ENCODE data around the gene TOP3A. TPM values are rescaled to one million over a fixed set of nuclear protein-coding genes. Genes with fewer than 3 reads are reported as not detected.

Gene TOP3A
- total and polyA plus RNA-seq, 9 donors: 22.4 to 34.4 (median 26.3) TPM

DNA sequence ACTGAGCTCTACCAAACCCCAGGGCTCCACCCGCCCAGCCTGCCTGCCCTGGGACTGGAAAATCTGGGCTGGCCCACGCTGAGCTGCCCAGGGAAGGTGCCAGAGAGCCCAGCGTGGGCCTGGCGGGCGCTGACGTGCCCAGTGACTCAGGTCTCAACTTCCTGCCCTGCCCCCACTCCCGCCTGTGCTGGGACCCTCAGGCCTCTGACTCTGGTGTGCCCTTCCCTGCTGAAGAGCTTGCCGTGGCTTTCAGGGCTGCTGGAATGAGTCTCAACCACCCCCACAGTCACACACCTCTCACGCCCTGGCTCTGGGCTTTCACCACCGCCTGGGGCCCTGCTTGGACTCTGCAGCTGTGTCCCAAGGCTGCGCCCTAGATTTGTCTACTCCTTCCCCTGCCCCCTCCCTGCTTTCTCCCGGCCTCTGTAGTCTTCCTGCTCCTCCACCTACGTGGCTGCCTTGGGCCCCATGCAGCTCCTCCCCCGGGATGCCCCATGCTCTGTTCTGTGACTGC is 79.0 kb downstream of the TOP3A start:
- Histone ChIP-seq H3K36me3 (ENCODE audit: control insufficient read depth, insufficient read depth, low read length) (peaks cover 80% of the 10 kb centered on the region), H3K4me3 (ENCODE audit: low read length) (no peak overlapping the region), H3K4me1 (ENCODE audit: control insufficient read depth, insufficient read depth, low read length) (peaks cover 7% of the 10 kb centered on the region), H3K9me3 (replicated peaks; ENCODE audit: control insufficient read depth, low read depth, low read length) (no peaks in the 10 kb centered on the region), H3K27me3 (ENCODE audit: control insufficient read depth, insufficient read depth, low read length) (no peaks in the 10 kb centered on the region), H3K27ac (ENCODE audit: low read length) (no peak overlapping the region)
- no peak for DNase-seq
- 66% methylated on average over 14 of the region's 14 CpGs for WGBS (ENCODE audit: insufficient coverage)

DNA sequence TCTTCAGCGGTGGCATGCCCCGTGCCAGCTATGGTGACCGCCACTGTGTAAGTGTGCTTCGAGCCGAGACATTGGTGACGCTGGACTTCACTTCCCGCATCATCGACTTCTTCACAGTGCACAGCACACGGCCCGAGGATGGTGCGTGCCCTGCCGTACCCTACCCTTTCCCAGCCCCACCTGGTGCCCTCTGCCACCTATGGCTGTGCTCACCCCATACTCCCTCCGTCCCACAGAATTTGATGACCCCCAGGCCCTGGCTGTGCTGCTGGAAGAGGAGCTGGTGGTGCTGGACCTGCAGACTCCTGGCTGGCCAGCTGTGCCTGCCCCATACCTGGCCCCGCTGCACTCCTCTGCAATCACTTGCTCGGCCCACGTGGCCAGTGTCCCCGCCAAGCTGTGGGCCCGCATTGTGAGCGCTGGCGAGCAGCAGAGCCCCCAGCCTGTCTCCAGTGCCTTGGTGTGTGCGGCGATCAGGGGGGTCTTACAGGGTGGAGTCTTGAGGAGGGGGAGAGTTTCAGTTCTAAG is 79.9 kb downstream of the TOP3A start:
- no peak overlapping the region for H3K4me3 ChIP-seq (ENCODE audit: low read length)
- H3K9me3 ChIP-seq (replicated peaks; ENCODE audit: control insufficient read depth, low read depth, low read length): no peaks in the 10 kb centered on the region
- H3K27me3 ChIP-seq (ENCODE audit: control insufficient read depth, insufficient read depth, low read length): no peaks in the 10 kb centered on the region
- H3K4me1 ChIP-seq (ENCODE audit: control insufficient read depth, insufficient read depth, low read length): peaks cover 15% of the 10 kb centered on the region
- no peak overlapping the region for H3K27ac ChIP-seq (ENCODE audit: low read length)
- DNase-seq: no peak
- 91% methylated on average over 19 of the region's 22 CpGs for WGBS (ENCODE audit: insufficient coverage)
- H3K36me3 ChIP-seq (ENCODE audit: control insufficient read depth, insufficient read depth, low read length): peaks cover 72% of the 10 kb centered on the region

DNA sequence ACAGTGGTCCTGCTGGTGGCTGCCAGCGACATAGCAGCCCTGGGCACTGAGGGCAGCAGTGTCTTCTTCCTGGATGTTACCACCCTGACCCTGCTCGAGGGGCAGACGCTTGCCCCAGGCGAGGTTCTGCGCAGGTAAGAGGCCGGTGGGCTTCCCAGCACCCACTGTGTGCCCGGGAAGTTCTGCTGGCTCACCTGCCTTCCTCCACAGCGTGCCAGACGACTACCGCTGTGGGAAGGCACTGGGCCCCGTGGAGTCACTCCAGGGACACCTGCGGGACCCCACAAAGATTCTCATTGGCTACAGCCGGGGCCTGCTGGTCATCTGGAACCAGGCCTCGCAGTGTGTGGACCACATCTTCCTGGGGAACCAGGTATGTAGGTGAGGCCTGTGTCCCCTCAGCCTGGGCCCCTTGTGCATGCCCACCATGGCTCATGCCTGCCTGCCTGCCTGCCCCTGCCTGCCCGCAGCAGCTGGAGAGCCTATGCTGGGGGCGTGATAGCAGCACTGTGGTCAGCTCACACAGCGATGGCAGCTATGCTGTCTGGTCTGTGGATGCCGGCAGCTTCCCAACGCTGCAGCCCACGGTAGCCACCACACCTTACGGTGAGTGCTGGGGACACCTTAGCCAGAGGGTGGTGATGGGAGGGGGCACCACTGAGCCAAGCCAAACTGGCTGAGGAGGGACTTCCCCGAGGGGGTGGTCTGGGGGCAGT is 80.8 kb downstream of the TOP3A start:
- DNase-seq: no peak
- Histone ChIP-seq H3K27me3 (ENCODE audit: control insufficient read depth, insufficient read depth, low read length) (no peaks in the 10 kb centered on the region), H3K4me3 (ENCODE audit: low read length) (no peak overlapping the region), H3K36me3 (ENCODE audit: control insufficient read depth, insufficient read depth, low read length) (peaks cover 66% of the 10 kb centered on the region), H3K9me3 (replicated peaks; ENCODE audit: control insufficient read depth, low read depth, low read length) (no peaks in the 10 kb centered on the region), H3K4me1 (ENCODE audit: control insufficient read depth, insufficient read depth, low read length) (peaks cover 25% of the 10 kb centered on the region), H3K27ac (ENCODE audit: low read length) (no peak overlapping the region)
- 94% methylated on average over 22 of the region's 22 CpGs for WGBS (ENCODE audit: insufficient coverage)

GRCh38 chr17:18231164-18231563 is 83.6 kb downstream of the TOP3A start:
- no peak overlapping the region for H3K27ac ChIP-seq (ENCODE audit: low read length)
- H3K4me3 ChIP-seq (ENCODE audit: low read length): no peak overlapping the region
- 19% methylated on average over 8 of the region's 9 CpGs for WGBS (ENCODE audit: insufficient coverage)
- H3K9me3 ChIP-seq (replicated peaks; ENCODE audit: control insufficient read depth, low read depth, low read length): no peaks in the 10 kb centered on the region
- H3K4me1 ChIP-seq (ENCODE audit: control insufficient read depth, insufficient read depth, low read length): peaks cover 41% of the 10 kb centered on the region
- H3K27me3 ChIP-seq (ENCODE audit: control insufficient read depth, insufficient read depth, low read length): no peaks in the 10 kb centered on the region
- no peak for DNase-seq
- H3K36me3 ChIP-seq (ENCODE audit: control insufficient read depth, insufficient read depth, low read length): peaks cover 41% of the 10 kb centered on the region

DNA sequence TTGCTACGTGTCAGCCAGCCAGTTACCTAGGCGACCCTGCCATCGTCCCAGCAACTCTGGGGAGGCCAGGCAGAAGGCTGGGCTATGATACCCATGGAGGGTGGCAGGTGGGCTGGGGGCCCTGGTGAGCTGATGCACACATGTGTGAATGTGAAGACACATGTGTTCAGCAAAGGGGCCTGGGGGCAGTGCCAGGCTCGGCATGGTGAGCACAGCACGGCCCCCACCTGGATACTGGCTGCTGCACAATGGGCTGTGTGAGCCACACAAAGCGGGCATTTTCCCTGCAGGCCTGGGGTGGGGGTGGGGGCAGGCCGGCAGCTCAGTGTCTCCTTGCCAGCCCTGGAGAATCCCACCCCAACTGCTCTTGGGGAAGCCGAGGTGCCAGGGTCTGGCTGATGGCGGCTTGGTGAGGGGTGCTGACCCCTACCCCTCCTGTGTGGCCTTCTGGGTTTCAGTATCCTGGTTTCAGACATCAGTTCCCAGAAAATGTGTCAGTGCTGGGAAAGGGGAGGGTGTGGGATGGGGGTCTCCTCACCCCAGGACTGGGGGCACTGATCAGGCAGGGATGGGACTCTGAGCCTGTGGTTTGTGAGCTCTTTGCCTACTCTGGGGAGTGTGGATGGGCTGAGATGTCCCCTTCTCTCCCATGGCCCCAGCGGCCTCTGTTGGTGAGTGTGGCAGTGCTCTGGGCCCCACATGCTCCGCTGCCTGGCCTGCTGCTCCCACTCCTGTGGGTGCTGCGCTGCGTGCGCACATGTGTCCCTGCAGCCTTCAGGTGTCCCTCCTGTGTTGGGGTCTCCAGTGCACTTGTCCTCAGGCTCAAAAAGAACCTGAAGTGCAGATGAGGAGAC is 84.3 kb downstream of the TOP3A start:
- no peaks in the 10 kb centered on the region for H3K9me3 ChIP-seq (replicated peaks; ENCODE audit: control insufficient read depth, low read depth, low read length)
- H3K4me1 ChIP-seq (ENCODE audit: control insufficient read depth, insufficient read depth, low read length): peaks cover 42% of the 10 kb centered on the region
- no peak for DNase-seq
- H3K36me3 ChIP-seq (ENCODE audit: control insufficient read depth, insufficient read depth, low read length): peaks cover 34% of the 10 kb centered on the region
- H3K4me3 ChIP-seq (ENCODE audit: low read length): no peak overlapping the region
- no peak overlapping the region for H3K27ac ChIP-seq (ENCODE audit: low read length)
- WGBS (ENCODE audit: insufficient coverage): 63% methylated on average over 10 of the region's 14 CpGs
- H3K27me3 ChIP-seq (ENCODE audit: control insufficient read depth, insufficient read depth, low read length): no peaks in the 10 kb centered on the region

GRCh38 chr17:18229771-18230170 is 85.0 kb downstream of the TOP3A start:
- Histone ChIP-seq H3K4me1 (ENCODE audit: control insufficient read depth, insufficient read depth, low read length) (peaks cover 46% of the 10 kb centered on the region), H3K27ac (ENCODE audit: low read length) (no peak overlapping the region), H3K4me3 (ENCODE audit: low read length) (no peak overlapping the region), H3K36me3 (ENCODE audit: control insufficient read depth, insufficient read depth, low read length) (peaks cover 27% of the 10 kb centered on the region), H3K9me3 (replicated peaks; ENCODE audit: control insufficient read depth, low read depth, low read length) (no peaks in the 10 kb centered on the region), H3K27me3 (ENCODE audit: control insufficient read depth, insufficient read depth, low read length) (no peaks in the 10 kb centered on the region)
- DNase-seq: no peak
- 81% methylated on average over 6 of the region's 7 CpGs for WGBS (ENCODE audit: insufficient coverage)

- H3K27ac ChIP-seq (ENCODE audit: low read length): no peak overlapping the region
- no peaks in the 10 kb centered on the region for H3K9me3 ChIP-seq (replicated peaks; ENCODE audit: control insufficient read depth, low read depth, low read length)
- no peaks in the 10 kb centered on the region for H3K27me3 ChIP-seq (ENCODE audit: control insufficient read depth, insufficient read depth, low read length)
- WGBS (ENCODE audit: insufficient coverage): 69% methylated on average over 3 of the region's 4 CpGs
- peaks cover 51% of the 10 kb centered on the region for H3K4me1 ChIP-seq (ENCODE audit: control insufficient read depth, insufficient read depth, low read length)
- no peak for DNase-seq
- peaks cover 22% of the 10 kb centered on the region for H3K36me3 ChIP-seq (ENCODE audit: control insufficient read depth, insufficient read depth, low read length)
- no peak overlapping the region for H3K4me3 ChIP-seq (ENCODE audit: low read length)
These were observed 85.5 kb downstream of the TOP3A start for GRCh38 chr17:18229254-18229653.

- Histone ChIP-seq H3K4me3 (ENCODE audit: low read length) (no peak overlapping the region), H3K27ac (ENCODE audit: low read length) (no peak overlapping the region), H3K36me3 (ENCODE audit: control insufficient read depth, insufficient read depth, low read length) (peaks cover 12% of the 10 kb centered on the region), H3K27me3 (ENCODE audit: control insufficient read depth, insufficient read depth, low read length) (no peaks in the 10 kb centered on the region), H3K9me3 (replicated peaks; ENCODE audit: control insufficient read depth, low read depth, low read length) (no peaks in the 10 kb centered on the region), H3K4me1 (ENCODE audit: control insufficient read depth, insufficient read depth, low read length) (peaks cover 55% of the 10 kb centered on the region)
- DNase-seq: no peak
- 75% methylated on average over 10 of the region's 10 CpGs for WGBS (ENCODE audit: insufficient coverage)
These were observed 86.6 kb downstream of the TOP3A start for GRCh38 chr17:18228176-18228682.

GRCh38 chr17:18227635-18228034 is 87.2 kb downstream of the TOP3A start:
- no peak for DNase-seq
- no peak overlapping the region for H3K4me3 ChIP-seq (ENCODE audit: low read length)
- peaks cover 7% of the 10 kb centered on the region for H3K36me3 ChIP-seq (ENCODE audit: control insufficient read depth, insufficient read depth, low read length)
- H3K9me3 ChIP-seq (replicated peaks; ENCODE audit: control insufficient read depth, low read depth, low read length): no peaks in the 10 kb centered on the region
- H3K4me1 ChIP-seq (ENCODE audit: control insufficient read depth, insufficient read depth, low read length): peaks cover 55% of the 10 kb centered on the region
- WGBS (ENCODE audit: insufficient coverage): 94% methylated on average over 5 of the region's 5 CpGs
- no peaks in the 10 kb centered on the region for H3K27me3 ChIP-seq (ENCODE audit: control insufficient read depth, insufficient read depth, low read length)
- H3K27ac ChIP-seq (ENCODE audit: low read length): no peak overlapping the region

Data from muscle of leg (tissue), 11 donors.